Frontal cortex (tissue), 4 donors: ENCODE data around the gene GJA4. TPM values are rescaled to one million over a fixed set of nuclear protein-coding genes. Genes with fewer than 3 reads are reported as not detected.
A peak's percentile ranks its signal among the peaks of the same experiment; 100 is the strongest.
"Not testable (repeated sequence)": the region's sequence is repeated elsewhere in the genome, so short reads cannot be mapped to it uniquely, and the experiment has no call there.

ENCODE experiments used
- DNase-seq, 2 donors: peaks; one replicate each; pipeline ENCODE4 v3.0.0; 2012; ENCODE audit warnings: low spot score in 2 of 2
- FAIRE-seq: peaks from 2 replicates; lab custom pipeline; 2012; peaks lifted over from hg19 to GRCh38; lab: Jason Lieb, UNC
- total RNA-seq: library from RNA; depleted of rRNA; stranded (reverse); fragments of >200 nt; gene quantifications from one replicate; pipeline ENCODE4 v1.2.3, GENCODE V29; 2014
- donor health status: control.
- donor health status: control.
- donor health status: control.

The GJA4 gene
- total RNA-seq, 1 donor from 2014 or later, result 3.3 TPM

DNA sequence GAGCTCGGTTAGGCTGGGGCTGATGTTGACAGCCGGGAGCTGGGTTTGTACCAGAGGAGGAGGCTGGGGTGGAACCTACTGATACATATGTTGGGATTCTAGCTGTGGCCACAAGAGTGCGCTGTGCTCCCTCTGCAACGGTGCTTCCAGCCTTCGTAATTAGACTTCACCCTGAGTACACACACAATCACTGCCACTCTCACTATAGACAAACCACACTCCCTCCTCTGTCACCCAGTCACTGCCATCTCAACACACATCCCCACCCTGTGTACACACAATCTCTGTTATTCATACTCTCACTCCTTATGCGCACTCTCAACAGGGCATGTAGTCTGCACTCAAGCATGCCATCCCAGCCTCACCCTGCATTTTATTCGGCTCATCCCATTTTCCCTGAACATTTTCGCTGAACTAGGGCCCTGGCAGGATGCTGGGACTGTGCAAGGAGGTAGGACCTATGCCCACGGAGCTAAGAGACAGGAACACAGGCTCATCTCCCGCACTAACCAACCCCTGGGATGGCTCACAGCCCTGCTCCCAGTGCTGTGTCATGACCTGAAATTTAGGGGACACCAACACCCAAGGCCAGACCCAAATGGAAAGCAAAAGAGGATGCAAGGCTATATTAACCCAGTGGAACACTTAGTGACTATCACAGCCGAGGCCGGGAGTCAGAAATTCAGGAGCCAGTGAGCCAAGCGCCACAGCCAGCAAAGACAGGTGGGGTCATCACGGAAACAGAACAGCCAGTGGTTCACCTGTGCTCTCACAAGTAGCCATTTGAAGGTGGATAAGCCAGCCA, 6.1 kb upstream of the GJA4 start:
- DNase-seq (peak; percentile 76 to 84), FAIRE-seq (peak; percentile 30)

DNA sequence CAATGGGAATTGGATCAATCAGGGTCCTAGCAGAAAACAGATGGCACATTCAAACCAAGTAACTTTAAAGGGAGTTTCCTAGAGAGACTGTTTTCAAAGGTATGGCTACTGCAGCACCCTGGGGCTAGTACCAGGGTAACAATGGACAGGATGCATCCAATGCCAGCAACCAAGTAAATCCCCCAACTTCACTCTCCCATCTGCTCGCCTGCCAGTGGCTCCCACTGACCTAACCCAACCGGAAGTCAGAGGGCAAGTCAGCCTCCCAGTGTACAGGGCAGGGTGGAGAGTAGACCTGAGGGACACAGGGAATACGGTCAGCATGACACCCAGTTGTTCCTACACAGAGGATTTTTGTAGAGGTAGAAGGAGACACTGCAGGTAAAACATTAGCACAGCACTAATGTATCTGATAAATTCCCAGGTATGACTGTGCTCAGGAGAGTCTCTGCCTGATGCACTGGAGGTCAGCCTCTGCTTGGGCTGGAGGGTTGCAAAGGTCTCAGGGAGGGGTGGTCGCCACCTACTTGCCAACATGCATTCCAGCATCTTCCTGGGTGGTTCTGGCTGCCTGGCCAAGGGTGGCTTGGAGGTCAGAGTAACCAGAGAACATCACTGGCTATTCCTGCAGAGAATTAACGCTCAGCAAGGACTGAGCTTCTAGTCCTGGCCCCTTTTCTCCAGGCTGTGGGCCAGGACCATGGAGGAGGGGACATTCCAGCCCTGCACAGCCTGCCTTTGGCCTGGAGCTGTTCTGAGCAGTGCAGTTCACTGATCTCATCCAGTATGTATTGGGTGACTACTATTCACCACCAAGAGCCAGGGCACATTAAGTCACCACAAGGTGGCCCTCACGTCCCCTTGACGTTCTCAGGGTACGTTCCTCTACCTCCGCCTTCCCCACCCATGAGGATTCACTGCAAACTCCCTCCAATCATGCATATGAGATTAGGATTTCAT, 5.1 kb upstream of the GJA4 start:
- FAIRE-seq (no peak), DNase-seq (no peak)

DNA sequence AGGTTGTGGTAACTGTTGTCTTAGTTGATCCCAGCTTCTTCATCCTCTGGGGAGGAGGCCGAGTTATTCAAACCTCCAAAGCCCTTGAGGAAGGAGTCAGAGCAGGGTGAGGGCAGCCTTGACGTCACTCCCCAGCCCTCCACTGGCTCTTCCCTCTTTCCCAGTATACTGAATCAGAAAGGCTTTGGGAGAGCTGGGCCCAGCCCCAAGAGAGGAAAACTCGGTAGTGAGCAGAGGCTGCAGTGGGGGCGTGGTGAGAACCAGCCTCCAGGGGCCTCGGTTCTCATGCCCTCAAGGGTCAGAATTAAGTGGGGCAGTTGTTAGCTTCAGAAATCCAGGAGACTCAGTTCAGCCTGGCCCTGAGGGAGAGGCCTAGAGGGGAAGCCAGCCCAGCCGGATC, 1.8 kb upstream of the GJA4 start:
- DNase-seq, result no peak
- FAIRE-seq, result no peak

DNA sequence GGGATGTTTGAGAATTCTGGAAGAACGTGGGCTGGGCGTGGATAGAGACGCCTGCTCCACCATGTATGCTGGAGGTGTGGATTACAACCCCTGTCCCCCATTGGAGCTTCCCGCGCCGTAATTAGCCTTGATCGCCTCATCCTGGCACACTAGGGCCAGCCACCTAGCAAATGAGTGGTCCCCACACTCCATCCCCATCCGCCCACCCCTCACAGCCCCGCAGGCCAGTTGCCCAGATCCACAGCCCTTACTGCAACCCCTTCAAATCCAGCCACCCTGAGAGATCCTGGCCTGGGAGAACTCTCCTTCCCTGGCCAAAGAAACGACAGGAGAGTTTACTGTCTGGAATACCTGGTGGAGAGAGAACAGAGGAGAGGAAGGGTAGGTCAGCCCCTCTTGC, 375 bp upstream of the GJA4 start:
- no peak for DNase-seq
- no peak for FAIRE-seq

DNA sequence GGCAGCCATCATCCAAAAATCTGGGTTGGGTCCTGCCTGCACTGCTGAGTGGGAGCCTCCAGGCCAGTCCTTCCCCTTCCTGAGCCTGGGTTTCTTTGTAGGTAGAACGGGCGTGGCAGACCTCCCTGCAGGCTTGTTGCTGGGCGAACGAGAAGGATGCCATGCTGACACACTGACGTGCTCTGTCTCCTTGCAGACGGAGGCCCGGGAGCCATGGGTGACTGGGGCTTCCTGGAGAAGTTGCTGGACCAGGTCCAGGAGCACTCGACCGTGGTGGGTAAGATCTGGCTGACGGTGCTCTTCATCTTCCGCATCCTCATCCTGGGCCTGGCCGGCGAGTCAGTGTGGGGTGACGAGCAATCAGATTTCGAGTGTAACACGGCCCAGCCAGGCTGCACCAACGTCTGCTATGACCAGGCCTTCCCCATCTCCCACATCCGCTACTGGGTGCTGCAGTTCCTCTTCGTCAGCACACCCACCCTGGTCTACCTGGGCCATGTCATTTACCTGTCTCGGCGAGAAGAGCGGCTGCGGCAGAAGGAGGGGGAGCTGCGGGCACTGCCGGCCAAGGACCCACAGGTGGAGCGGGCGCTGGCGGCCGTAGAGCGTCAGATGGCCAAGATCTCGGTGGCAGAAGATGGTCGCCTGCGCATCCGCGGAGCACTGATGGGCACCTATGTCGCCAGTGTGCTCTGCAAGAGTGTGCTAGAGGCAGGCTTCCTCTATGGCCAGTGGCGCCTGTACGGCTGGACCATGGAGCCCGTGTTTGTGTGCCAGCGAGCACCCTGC, 1.4 kb downstream of the GJA4 start:
- FAIRE-seq (no peak), DNase-seq (no peak)

DNA sequence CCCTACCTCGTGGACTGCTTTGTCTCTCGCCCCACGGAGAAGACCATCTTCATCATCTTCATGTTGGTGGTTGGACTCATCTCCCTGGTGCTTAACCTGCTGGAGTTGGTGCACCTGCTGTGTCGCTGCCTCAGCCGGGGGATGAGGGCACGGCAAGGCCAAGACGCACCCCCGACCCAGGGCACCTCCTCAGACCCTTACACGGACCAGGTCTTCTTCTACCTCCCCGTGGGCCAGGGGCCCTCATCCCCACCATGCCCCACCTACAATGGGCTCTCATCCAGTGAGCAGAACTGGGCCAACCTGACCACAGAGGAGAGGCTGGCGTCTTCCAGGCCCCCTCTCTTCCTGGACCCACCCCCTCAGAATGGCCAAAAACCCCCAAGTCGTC, 2.0 kb downstream of the GJA4 start:
- DNase-seq (no peak), FAIRE-seq (no peak)

DNA sequence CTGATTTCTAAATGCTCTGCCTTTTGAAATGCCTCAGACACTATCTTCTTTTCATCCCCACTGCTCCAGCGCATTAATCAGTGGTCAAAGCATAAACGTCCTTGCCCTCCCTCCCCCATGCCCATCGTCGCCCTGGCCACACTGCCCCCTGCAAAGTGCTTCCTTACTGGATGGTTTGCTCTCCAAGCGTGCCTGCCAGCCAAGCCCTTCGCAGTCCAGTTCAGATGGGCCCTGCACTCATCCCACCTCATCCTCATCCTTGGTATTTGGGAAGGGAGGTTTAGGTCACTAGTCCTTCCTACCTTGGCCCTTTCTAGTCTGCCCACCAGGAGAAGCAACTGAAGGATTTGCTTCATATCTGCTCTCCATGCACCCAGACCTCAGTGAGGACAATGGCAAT, 3.1 kb downstream of the GJA4 start:
- FAIRE-seq (no peak), DNase-seq (peak in 1 of 2 donors; percentile 11)

DNA sequence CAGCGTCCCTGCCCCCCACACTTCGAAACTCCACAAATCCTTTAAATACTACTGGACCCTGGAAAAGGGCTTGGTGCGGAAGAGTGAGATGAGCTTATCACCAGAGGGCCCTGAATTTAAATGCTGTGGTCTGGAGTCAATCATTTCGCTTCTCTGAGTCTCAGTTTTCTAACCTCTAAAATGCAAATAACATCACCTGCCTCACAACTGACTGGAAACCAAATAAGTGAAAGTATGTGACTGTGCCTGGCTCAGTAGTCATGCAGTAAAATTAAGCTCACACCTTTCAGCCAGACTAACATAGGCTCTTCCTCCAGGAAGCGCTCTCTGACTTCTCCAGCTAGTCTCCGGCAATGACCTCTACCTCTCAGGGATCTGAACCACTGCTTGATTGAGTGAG, 4.2 kb downstream of the GJA4 start:
- FAIRE-seq (no peak), DNase-seq (no peak)

DNA sequence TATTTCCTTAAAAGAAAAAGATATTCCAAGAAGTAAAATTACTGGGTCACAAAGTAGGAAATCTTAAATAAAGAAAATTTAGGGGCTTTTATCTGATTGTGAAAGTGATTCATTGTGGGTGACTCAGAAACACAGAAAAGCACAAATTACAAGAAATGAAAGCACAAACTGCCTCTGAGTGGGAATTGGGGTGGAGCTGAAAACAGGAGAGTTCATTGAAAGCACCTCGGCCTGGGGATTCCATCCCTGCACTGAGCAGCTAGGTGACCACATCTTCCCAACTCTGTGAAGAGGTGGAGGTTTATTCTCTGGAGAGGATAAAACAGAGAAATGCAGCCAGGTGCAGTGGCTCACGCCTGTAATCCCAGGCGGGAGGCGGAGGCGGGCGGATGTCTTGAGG, 7.4 kb downstream of the GJA4 start:
- DNase-seq (no peak), FAIRE-seq (no peak)

DNA sequence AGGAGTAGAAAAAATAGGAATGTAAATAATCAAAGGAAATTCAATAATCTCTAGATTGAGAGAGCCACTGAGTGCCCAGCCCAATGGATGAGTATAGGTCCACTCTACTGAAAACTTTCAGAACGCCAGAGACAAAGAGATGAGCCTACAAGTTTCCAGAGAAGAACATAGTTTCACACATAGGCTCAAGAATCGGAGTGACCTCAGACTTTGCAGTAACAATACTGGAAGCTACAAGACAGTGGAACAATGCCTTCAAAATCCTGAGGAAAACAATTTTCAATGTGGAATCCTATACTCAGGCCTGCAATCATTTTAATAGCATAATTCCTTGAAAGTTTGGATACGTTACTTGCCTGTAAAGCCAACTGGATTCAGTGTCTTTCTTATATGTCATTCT, 11.0 kb downstream of the GJA4 start:
- DNase-seq (no peak), FAIRE-seq (no peak)

DNA sequence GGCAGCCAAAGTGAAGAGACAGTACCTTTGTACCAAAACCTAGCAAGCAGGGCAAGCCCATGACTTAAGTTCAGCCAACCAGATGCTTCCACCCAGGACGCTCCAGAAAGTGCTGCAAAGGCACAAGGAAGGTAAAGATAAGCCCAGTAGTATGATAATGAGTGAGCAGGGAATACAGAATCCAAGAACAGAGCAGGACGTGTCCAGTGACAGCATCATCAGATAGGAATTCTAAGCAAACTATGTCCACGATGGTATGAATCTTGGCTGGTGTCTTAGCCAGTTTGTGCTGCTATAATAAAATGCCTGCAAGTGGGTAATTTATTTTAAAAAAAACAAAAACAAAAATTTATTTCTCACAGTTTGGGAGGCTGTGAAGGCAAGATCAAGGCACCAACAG, 13.6 kb downstream of the GJA4 start:
- DNase-seq (no peak), FAIRE-seq (no peak)

DNA sequence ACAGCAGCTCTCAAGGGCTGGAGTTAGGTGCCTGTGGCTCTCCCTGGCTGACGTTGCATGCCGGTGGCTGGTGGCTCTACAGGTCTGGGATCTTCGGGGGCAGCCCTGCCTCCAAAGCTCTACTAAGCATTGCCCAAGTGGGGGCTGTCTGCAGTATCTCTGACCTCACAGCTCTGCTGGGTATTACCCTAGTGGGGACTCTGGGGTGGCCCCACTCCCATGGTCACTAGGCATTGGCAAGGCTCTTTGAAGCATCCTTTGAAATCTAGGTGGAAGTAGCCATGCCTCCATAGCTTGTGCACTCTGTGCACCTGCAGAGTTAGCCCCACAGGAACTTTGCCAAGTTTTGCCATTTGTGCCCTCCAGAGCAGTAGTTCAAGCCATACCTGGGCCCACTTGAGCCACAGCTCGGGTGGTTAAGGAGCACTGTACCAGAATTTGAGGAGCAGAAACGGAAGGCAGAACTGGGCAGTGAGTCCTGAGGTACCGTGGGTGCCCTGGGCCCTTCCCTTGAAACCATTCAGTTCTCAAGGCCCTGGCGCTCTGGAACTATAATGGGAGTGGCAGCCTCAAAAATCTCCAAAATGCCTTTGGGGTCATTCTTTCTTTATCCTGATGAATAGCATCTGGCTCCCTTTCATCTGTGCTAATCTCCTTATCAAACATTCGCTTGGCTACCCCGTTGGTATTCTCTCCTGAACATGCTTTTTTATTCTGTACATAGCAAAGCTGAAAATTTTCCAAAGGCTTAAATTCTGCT, 15.4 kb downstream of the GJA4 start:
- DNase-seq, result no peak

DNA sequence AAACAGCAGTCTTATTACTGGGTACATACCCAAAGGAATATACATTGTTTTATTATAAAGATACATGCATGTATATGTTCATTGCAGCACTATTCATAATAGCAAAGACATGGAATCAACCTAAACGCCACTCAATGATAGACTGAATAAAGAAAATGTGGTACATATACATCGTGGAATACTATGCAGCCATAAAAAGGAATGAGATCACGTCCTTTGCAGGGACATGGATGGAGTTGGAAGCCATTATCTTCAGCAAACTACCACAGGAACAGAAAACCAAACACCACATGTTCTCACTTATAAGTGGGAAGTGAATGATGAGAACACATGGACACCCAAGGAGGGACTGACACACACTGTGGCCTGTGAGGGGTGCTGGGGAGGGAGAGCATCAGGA, 18.0 kb downstream of the GJA4 start:
- FAIRE-seq, DNase-seq: not testable (repeated sequence)

More for the DNA sequence above, 15.4 kb downstream of the GJA4 start:
- FAIRE-seq, result no peak

DNA sequence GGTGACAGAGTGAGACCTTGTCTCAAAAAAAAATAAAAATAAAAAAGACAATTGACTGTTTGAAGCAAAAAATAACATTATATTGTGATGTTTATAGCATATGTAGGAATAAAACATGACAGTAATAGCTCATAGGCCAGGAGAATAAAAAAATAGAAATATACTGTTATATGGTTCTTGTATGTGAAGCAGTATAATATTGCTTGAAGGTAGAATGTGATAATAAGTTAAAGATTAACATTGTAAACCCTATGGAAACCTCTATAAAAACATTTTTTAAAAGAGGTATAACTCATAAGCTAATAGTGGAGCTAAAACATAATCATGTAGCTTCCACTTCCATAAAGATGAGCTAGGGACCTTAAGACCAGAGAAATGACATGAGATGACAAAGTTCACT, 23.5 kb downstream of the GJA4 start:
- FAIRE-seq (no peak), DNase-seq (no peak)

DNA sequence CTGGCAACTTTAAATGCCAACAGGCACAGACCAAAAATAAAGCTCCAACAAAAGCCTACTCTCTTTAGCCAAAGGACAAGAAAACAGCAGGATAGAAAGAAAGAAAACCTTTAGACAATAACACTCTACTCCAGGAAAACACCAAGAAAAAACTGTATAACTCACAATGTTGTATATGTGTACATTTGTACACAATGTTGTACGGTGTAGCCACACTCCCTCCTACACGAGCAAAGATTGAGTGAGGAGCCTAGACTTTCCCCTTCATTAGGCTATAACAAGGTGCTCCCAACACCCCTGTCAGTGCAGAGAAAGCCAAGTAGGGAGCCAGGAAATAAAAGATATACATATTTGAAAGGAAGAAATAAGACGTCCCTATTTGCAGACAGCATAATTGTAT, 24.0 kb downstream of the GJA4 start:
- DNase-seq (no peak), FAIRE-seq (no peak)

DNA sequence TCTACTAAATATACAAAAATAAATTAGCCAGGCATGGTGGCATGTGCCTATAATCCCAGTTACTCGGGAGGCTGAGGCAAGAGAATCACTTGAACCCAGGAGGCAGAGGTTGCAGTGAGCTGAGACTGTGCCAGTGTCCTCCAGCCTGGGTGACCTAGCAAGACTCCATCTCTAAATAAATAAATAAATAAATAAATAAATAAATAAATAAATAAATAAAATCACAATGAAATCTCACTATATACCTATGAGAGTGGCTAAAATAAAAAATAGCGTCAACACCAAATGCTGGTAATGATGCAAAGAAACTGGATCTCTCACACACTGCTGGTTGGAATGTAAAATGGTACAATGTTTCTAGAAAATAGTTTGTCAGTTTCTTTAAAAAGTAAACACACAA, 26.1 kb downstream of the GJA4 start:
- DNase-seq, FAIRE-seq: not testable (repeated sequence)

DNA sequence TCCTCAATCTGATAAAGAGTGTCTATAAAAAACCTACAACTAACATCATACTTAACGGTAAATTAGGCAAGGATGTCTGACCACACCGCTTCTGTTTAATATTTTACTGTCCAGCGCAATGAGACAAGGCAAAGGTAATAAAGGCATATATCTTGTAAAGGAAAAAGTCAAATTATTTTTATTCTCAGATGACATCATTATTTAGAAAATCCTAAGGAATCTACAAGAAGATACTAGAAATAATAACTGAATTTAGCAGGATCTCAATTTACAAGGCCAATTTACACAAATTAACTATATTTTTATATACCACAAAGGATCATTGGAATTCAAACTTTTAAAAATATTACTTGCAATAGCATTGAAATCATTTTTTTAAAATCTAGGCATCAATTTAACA, 29.4 kb downstream of the GJA4 start:
- FAIRE-seq, result no peak
- no peak for DNase-seq

DNA sequence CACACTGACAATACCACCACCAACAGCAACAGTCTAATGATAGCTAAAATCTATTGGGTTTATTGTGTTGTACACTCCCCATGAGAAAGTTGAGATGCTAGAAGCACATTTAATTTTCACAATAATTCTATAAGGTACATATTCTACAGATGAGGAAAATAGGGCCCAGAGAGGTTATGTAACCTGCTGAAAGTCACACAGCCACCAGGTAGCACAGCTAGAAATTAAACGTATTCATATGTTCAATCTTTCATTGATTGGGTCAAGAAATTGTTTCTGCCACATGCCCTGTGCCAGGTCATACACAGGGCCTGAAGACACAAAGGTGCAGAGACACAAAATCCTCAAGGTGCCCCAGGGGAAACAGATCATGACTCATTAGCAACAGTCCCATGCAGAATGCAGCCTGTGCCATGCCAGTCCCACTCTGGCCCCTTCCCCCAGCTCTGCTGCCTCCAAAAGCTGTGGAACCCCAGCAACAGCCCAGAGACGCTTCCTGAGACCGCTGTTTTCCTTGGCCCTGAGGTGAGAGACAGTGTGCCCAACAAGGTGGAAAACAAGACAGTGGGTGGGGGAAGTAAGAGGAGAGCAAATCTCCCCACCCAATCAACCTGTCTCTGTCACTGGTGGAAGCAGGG, 32.1 kb downstream of the GJA4 start:
- FAIRE-seq (no peak), DNase-seq (no peak)

DNA sequence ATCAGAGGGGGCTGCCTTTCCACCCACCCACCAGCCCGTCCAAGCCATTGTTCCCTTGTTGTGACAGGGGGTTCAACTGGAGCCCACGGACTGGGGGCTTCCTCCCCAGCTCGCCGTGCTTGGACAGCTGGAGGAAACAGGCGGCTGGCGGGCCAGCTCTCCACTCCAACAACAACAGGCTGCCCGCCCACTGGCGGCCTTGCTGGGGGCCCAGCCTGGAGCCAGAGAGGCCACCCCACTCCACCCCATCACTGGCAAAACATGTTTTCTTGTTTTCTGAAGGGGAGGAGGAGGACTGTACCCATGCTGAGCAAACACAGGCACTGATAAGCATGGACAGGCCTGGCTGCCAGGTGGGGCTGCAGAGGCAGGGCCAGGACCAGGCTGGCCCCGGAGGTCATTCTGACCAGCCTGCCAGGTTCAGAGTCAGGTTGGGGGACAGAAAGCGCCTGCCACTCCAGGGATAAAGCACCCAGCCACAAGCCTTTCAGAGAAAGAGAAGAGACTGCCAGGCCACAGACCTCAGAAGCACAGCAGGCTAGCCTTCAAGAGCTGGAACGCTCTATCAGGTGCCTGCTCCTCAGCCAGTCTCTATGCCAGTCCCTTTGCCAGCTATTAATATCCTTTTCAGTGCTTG, 32.8 kb downstream of the GJA4 start:
- DNase-seq (no peak), FAIRE-seq (no peak)
